ENCODE results near the gene MYOCOS.

DNA sequence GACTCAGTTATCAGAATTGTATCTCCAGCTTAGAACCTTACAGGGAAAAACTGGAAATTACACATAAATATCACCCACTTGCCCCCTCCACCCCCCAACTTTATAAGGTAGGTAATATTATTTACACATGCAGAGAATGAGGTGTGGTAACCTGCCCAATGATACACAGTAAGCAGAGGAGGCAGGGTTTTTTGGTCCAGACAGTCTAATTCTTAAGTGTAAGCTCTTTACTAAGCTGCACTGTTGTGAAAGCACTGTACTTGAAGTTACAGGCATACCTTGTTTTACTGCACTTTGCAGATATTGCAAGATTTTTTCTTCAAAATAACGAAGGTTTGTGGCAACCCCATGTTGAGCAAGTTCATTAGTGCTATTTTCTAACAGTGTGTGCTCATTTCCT is 24.8 kb upstream of the MYOCOS start:
- TF ChIP-seq TAF1 (IDR thresholded peaks at IDR 0.05; ENCODE audit: borderline replicate concordance, insufficient read depth, low read length) (no peak), POLR2AphosphoS5 (IDR thresholded peaks at IDR 0.05; ENCODE audit: low read depth, low read length) (no peak)
- TF ChIP-seq, protein P1, sequence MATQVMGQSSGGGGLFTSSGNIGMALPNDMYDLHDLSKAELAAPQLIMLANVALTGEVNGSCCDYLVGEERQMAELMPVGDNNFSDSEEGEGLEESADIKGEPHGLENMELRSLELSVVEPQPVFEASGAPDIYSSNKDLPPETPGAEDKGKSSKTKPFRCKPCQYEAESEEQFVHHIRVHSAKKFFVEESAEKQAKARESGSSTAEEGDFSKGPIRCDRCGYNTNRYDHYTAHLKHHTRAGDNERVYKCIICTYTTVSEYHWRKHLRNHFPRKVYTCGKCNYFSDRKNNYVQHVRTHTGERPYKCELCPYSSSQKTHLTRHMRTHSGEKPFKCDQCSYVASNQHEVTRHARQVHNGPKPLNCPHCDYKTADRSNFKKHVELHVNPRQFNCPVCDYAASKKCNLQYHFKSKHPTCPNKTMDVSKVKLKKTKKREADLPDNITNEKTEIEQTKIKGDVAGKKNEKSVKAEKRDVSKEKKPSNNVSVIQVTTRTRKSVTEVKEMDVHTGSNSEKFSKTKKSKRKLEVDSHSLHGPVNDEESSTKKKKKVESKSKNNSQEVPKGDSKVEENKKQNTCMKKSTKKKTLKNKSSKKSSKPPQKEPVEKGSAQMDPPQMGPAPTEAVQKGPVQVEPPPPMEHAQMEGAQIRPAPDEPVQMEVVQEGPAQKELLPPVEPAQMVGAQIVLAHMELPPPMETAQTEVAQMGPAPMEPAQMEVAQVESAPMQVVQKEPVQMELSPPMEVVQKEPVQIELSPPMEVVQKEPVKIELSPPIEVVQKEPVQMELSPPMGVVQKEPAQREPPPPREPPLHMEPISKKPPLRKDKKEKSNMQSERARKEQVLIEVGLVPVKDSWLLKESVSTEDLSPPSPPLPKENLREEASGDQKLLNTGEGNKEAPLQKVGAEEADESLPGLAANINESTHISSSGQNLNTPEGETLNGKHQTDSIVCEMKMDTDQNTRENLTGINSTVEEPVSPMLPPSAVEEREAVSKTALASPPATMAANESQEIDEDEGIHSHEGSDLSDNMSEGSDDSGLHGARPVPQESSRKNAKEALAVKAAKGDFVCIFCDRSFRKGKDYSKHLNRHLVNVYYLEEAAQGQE (IDR thresholded peaks at IDR 0.05; ENCODE audit: insufficient read depth in 1 of 2, low read depth in 2 of 2, low read length in 2 of 2): no peak
